Activated T-cell treated with anti-CD3 and anti-CD28 coated beads, Interleukin-2, amount 50 U/mL, for 48 hours (primary cell): ENCODE data around the gene JCAD.
"Not testable (repeated sequence)": the region's sequence is repeated elsewhere in the genome, so short reads cannot be mapped to it uniquely, and the experiment has no call there.

ENCODE experiments used
- DNase-seq, 2 experiments: peaks; one replicate each; pipeline ENCODE4 v3.0.0-alpha.2; 2020

The JCAD gene

GRCh38 chr10:30043476-30044270 is 15.7 kb downstream of the JCAD start:
- no peak for DNase-seq

DNA sequence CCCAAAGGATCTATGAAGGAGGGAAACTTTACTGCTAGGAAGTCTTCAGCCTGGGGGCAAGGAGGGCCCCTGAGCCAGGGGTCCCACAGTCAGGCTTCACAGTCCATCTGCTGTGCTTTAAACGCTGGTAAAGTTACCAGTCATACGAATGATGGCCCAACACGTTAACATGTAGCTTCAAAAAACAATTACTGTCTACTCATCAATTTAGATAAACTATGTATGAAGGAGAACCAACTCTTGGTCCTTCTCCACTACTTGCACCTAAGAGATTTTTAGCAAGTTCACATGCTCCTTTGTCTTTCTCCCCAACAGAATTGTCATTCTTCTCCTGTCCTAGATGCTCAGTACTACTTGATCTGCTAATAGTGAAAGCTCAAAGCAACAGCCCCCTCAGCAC is 16.6 kb downstream of the JCAD start:
- DNase-seq = no peak

- DNase-seq = no peak
These were observed 17.9 kb downstream of the JCAD start for GRCh38 chr10:30041196-30042105.

- DNase-seq = no peak
These were observed 18.8 kb downstream of the JCAD start for GRCh38 chr10:30040597-30040996.

DNA sequence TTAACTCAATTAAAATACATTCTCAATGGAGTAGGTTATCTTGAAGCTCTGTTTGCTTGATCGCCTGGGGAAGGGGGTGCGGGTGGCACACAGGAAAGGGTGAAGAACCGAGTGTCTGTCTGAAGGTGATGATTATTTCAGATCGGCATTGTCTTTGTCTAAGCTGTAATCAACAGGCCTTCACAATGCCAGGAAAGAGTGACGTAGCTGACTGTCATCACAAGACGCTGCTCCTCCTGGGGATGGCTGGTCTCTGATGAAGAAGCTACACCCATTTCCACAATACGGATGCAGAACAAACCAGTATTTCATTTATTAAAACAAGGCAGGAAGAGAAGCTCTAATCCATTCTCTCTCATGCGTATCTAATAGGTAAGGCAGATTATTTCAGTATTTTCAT is 19.4 kb downstream of the JCAD start:
- DNase-seq = no peak

DNA sequence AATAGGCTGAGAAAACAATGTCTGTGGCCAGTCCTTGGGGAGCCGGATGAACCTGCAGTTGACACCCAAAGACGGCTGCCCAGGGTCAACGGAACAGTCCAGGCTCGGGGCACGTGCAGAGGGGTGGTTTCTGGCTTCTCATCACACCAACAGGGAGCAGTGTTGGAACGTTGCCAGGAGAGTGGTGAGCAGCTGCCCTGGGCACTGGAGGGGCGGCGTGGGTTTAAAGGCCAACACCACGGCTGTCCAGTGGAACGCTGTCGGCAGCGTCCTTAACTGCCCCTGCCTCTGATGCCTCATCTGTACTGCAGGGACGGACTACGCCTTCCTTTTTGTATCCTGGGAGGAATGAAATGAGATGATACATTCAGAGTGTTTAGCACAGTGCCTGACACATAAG is 19.8 kb downstream of the JCAD start:
- no peak for DNase-seq

DNA sequence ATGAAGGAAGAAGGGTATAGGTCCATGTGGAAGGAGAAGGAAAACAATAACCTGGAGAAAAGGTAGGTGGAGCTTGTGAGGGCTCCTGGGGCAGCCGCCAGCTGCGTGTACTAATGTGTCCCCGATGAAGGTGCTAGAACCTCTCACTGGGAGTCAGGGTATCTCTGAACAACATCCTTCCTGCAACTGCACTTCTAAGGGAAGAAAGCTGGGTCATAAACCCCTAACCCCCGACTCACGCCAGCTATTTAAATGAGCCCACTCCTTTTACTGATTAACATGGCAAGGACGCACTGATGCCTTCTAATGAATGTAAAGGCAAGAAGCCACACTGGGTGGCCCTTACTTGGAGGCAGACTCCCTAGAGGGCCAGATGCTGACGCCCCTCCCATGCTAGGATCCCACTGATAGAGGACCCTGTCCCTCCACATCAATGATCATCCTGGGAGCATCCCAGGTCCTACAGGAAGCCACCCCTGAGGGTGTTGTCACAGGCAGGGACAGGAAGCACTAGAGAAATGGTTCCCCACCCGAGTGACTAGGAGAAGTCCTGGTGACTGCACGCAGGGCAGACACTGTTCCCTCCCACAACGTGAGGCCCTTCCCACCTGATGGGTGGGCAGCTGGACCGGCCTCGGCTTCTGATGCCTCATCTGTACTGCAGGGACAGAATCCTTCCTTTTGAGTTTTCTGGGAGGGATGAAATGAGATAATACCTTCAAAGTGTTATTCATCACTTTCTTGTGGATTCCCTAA is 20.4 kb downstream of the JCAD start:
- no peak for DNase-seq

- DNase-seq = no peak
These were observed 21.6 kb downstream of the JCAD start for GRCh38 chr10:30037620-30038336.

- no peak for DNase-seq
These were observed 22.6 kb downstream of the JCAD start for GRCh38 chr10:30036811-30037210.

- DNase-seq = no peak
These were observed 23.0 kb downstream of the JCAD start for GRCh38 chr10:30036341-30036740.

GRCh38 chr10:30034433-30035137 is 24.8 kb downstream of the JCAD start:
- no peak for DNase-seq

DNA sequence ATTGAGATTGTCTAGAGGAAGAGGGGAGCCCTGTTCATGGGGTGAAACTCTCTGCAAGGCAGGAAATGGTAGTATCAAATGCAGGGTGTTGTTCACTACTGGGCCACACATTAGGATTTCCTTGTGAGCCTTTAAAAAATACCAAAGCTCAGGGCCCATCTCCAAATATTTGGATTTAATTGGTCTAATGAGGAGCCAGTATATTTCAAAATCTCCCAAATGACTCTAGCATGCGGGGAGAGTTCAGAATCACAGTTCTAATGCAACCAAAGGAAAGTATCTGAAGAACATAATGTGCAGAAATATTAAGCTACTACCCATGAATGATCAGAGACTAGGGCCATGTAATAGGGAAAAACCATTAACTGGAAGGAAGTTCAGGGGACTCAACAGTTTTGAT is 27.3 kb downstream of the JCAD start:
- DNase-seq = no peak

DNA sequence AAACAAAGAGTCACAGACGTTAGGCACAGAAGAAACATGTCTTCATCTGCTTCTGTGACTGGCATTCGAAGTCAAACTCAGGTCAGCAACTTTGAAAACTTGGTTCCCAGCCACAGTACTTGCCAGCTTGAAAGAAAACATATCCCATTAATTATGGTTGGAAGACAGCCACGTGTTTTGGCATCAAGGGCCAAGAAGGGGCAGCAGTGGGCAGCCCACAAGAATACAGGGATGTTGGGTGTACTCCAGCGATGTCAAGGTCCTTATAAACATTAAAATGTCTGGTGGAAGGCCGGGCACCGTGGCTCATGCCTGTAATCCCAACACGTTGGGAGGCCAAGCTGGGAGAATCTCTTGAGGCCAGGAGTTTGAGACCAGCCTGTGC is 29.5 kb downstream of the JCAD start:
- DNase-seq = no peak

GRCh38 chr10:30029164-30029871 is 30.1 kb downstream of the JCAD start:
- DNase-seq = no peak

- DNase-seq = no peak
These were observed 30.7 kb downstream of the JCAD start for GRCh38 chr10:30028738-30029030.

DNA sequence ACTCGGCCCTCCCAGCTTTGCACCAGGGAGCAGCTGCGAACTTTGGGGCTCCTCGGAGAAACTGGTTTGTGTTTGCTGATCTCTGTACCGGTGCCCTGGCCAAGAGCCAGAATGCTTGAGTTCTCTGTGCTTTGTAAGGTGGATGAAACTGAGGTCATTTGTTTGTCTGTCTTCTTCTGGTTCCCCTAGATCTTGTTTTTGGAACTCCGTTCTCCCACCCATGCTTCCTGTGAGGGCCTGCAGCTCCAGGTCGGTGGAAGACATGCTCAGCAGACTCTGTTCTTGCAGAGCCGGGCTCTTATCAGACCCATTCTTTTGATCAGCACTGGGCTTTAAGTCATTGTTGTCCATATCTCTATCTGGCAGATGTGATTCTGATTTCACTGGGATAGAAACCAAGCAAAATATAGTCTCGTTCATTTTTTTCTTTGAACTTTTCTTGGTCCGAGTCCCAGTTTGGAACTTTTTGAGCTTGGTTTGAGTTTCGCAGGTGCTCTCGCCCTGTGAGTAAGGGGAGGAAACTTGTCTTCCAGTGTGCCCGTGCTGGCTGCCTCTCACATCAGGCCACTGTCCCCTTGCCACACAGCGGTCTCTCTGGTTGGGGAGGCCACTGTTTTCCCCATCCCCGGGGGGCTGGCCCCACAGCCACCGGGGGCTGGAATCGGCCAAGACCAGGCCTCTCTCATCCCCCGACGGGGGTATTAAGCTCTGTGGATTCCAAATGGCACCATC is 31.2 kb downstream of the JCAD start:
- DNase-seq = peak; percentile 38 to 52

GRCh38 chr10:30027057-30028005 is 32.1 kb downstream of the JCAD start:
- DNase-seq = peak; percentile 87 to 91

DNA sequence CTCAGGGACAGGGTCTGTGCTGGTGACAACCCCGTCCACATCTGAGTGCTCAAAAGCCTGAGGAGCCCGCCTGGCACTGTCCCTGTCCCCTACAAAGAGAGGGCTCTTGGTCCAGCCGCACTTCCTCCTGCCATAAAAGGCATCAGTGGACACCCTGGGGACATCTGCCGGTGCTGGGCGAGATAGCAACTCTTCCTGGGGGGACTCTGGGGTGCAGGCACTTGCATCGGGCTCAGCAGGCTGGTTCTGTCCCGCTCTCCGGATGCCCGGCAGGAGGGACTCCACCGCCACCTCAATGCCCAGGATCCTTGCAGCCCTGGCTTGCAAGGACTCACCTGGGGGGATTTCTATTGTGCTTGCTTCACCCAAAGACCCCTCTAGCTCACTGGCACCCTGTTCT is 32.8 kb downstream of the JCAD start:
- DNase-seq = no peak

- DNase-seq = no peak
These were observed 33.3 kb downstream of the JCAD start for GRCh38 chr10:30026080-30026479.

DNA sequence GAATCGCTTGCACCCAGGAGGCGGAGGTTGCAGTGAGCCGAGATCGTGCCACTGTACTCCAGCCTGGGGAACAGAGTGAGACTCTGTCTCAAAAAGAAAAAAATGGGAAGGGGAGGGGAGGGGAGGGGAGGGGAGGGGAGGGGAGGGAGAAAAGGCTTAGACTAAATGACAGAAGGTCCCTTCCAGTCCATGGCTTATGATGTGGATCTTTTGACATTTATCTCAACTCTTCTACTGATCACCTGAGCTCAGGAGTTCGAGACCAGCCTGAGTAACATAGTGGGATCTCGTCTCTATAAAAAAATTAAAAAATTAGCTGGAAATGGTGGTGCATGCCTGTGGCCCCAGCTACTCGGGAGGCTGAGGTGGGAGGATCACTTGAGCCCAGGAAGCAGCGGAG is 34.0 kb downstream of the JCAD start:
- DNase-seq = not testable (repeated sequence)
